Stimulated activated CD8-positive, alpha-beta memory T cell treated with anti-CD3 and anti-CD28 coated beads, Interleukin-15, amount 100 ng/mL, for 24 hours (primary cell): ENCODE data around the gene POT1.

Experiments
- DNase-seq: peaks from one replicate; pipeline ENCODE4 v3.0.0-alpha.2; 2020; ENCODE audit warnings: low read depth

Gene POT1

DNA sequence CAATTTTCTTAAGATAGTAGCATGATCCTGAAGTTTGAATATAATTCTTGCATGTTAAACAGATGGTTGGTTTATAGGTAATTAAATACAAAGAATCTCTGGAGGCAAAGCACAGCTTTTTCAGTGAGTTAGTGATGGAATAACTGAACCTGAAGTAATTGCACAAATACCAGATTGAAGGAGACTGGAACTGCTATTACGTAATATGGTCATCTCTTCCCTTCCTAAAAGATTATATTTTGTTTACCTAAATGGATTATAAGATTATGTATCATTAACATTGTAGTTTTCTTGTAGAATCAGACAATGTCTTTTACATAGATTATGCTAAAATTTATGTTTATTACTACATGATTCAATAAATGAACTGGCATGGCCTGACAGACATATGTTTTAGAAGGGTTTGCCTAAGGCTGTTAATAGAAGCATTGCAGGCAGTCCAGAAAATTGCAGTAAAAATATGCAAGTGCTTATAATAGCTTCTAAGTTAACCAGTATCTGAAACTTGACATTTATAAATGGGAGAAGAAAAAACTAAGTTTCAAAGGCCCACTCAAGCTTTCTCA, 128.2 kb downstream of the POT1 start:
- DNase-seq: no peak

DNA sequence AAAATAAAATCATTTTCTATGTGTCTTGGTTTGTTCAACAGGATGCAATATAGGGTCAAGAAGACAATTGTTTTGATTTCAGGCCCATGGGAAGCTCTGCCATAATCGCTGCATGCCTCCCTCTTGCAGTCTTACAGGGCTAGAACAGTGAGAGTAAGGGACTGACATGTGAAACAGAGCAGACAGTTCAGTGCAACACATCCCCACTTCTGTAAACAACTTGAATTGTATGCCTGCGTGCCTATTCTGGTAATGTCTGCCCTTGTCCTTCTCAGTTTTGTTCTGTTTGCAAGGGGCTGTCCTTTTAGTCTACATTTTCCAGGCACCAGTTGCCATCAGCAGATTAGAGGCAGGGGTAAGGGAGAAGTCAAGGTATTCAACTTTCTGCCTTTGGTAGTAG, 129.2 kb downstream of the POT1 start:
- DNase-seq: no peak

DNA sequence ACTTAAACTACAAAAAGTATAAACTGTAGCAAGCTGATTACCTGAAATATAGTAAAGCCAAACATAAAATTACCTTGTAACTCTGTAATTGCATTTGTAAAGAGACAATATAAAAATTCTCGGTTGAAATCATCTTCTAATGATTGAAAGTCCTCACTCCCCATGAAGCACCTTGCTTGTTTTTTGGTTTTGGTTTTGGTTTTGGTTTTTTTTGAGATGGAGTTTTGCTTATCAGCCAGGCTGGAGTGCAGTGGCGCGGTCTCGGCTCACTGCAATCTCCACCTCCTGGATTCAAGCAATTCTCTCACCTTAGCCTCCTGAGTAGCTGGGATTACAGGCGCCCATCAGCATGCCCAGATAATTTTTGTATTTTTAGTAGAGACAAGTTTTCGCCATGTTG, 130.2 kb downstream of the POT1 start:
- no peak for DNase-seq

DNA sequence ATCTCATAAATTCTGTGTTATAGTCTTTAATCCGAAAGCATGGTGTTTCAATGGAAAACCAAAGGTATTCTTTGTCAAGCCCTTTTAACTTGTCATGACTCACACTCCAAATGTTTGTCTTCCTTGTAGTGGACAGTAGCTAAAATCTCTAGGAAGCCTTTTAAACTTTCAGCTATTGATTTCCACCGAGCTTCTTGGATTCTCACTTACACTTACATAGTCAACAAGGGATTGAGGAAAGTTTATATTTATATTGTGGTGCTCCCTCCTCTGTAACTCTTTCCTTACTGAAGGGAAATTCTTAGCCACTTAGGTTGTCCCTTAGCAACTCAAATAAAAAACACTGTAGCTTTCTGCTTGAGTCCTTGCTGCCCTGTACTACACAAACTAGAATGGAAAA, 132.9 kb downstream of the POT1 start:
- no peak for DNase-seq

DNA sequence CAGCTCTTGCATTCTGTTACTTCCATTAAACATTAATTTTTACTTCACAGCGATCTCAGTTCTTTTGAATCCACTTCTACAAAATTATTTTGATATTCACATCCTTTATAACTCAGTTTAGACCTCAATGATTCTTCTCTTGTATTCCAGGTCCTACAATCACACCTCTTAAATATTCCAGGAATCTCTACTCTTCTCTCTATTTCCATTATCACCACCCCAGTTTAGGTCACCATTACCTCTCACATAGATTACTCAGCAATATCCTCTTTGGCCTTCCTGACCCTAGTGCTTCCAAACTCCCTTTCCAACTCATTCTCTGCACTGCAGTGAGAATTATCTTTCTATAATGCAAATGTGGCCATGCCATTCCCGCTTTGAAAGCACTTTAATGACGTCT, 136.9 kb downstream of the POT1 start:
- DNase-seq: no peak

DNA sequence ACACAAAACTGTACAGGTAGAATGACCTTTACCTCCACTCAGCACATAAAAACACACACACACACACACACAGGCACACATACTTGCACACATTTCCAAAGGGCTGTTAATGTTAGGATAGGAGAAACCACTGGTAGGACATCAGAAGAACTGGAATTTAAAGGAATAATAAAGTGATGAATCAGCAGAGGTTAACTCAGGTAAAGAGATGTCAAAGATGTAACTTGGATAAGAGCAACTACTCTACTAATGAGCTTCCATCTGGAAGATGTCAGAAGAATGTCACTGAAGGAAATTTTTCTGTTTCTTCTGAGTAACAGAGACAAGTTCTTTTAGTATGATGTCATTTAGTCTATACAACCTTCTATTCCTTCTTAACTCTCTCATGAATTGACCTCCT, 137.6 kb downstream of the POT1 start:
- no peak for DNase-seq

DNA sequence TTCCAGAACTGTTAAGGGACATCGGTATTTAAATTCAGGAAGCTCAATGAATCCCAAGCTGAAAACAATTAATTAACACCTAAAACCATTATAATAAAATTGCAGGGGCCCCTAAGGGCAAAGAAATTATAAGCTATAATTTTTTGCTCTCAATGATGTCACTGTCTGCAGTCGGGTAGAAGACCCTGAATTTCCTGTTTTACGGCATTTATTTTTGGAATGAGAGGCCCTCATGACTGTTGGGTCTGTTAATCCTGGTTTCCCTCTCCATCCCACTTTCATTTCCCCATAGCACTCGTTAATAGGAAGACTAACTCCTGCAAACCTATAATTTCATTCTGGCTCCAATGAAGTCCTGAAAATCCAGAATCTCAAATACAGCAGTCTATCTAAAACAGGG, 138.2 kb downstream of the POT1 start:
- no peak for DNase-seq

DNA sequence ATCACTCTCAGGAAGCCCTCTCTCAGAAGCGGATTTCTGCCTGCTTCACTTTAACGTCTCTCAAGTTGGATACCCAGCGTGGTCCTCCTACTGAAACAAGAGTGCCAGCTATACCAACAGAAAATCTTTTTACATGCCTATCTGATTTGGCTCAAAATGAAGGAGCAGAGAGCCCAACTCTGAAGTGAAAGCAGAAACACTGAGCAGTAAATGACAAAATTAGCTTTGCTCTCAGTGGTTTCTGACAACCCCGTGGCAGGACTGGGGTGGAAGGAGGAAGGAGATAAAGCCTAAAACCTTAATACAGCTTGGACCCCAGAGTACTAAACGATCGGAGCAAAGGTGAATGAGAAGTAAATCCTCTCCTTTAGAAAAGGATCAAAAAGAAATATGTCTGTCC, 139.0 kb downstream of the POT1 start:
- DNase-seq: no peak

DNA sequence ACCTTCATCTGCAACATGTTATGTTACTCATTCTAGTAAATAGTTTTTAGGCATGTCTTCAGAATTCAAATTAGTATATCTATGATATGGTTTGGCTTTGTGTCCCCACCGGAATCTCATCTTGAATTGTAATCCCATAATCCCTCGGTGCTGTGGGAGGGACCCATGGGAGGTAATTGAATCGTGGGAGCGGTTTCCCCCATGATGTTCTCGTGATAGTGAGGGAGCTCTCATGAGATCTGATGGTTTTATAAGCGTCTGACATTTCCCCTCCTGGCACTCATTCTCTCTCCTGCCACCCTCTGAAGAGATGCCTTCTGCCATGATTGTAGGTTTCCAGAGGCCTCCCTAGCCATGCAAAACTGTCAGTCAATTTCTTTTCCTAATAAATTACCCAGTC, 143.6 kb downstream of the POT1 start:
- DNase-seq: no peak

DNA sequence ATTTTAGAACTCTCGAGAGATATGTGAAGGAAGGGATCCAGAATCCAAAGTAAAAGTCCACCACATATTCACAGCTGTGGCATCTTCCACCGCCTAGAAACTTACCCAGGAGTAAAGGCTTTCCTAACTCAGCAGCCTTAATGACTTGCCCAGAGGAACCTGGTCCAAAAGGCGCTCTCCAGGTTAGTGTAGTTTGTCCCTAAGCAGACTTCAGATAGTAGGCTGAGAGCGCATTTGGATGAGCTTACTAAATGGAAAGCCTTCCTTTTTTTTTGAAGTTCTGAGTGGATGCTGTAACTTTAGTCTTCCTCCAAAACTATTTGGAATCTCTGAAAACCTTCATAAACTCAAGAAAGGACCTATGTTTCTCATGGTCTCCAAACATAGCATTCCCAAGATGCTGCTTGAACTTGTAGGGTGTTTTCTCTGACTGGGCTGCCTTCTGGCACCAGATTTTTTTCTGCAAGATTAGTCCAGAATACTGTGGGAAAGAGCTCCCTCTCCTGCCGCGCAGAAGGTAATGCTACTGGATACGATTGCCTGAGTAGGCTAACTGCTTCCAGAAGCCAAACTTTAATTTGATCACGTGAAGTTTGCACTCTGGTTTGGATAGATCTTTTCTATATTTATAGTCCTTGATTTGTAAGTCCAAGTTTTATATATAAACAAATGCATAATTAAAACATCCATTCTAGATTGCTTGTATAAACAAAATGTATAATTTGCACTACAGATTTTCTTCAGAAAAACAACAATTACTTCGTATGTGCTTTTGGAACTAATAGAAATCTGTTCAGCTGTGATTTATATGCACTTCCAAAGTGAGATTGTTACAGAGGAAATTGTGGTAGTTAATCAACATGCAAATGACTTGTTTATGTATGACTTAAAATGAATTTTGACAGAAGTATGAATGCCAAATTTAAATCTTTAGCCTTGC, 144.5 kb downstream of the POT1 start:
- DNase-seq: no peak

DNA sequence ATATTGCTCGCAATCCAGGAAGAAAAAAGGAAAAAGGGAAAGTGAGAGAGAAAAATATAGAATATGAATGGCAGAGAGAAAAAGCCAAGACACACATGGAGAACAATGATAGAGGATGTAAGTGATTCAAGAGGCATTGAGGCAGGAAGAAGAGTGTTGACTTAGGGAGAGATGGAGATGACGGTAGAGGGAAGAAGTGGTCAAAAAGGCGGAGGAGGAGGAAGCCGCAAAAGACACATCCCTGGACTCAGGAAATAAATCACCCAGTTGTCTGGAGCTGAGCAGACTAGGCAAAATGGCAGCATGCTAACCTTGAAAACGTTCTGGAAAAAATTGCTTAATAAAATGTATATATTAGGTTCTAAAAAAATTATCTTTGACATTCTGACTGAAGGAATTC, 146.4 kb downstream of the POT1 start:
- no peak for DNase-seq

DNA sequence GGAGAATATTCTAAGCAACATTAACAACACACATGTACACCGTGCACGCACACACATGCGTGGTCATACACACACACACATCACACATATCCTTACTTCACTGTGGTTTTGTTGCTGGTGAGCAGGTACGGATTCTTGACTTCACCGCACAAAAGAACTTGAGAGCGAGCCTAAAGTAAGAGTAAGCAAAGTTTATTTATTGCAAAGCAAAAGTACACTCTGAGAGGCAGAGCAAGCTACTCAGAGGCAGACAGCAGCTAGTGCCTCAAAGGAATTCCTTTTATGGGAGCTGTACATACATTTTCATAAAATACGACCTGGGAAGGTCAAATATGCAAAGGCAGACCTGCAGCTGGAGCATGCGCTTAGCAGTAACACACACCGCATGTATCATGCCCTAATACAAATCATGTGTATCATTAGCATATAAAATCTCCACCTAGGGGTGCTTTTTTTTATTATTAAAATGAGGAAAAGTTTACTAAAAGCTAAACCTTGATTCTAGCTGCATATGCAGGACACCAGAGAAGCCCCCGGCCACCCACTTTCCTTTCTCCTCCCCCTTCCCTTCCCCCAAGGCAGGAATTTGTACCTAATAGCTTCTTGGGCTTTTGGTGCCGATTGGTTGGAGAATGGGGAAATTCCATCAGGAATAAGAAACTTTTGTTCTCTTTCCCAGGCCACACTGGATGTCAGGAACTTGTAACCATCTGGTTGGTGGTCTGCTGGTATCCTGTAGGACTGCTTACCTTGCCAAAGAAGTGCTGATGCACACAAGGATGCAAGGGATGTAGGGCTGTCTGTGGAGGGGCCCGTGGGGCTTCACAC, 147.5 kb downstream of the POT1 start:
- no peak for DNase-seq

DNA sequence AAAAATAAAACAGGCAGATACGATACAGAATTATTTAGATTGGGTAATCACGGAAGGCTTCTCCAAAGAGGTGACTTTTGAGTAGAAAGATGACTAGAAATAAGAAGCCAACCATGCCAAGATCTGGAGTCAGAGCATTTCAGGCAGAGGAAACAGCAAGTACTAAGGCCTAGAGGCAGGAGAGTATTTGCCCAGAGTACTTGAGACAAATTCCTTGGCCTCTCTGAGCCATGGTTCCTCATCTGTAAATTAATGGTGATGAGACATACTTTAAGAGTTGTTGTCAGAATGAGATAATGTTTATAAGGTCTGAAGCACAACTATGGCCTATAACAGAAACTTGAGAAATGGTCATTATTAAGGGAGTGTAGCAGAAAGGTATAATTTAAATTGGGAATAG, 148.2 kb downstream of the POT1 start:
- DNase-seq: no peak

DNA sequence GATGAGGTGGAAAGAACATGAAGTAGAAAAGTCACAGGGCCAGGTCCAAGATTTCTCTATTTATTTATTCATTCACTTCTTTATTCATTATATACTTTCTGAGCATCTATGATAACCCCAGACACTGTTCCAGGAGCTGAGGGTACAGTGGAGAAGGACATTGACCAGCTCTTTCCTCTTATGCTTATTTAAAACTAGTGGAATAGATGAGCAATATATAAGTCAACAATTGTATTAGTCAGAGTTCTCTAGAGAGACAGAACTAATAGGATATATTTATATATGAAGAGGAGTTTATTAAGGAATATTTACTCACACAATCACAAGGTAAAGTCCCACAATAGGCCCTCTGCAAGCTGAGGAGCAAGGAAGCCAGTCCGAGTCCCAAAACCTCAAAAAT, 149.0 kb downstream of the POT1 start:
- no peak for DNase-seq

DNA sequence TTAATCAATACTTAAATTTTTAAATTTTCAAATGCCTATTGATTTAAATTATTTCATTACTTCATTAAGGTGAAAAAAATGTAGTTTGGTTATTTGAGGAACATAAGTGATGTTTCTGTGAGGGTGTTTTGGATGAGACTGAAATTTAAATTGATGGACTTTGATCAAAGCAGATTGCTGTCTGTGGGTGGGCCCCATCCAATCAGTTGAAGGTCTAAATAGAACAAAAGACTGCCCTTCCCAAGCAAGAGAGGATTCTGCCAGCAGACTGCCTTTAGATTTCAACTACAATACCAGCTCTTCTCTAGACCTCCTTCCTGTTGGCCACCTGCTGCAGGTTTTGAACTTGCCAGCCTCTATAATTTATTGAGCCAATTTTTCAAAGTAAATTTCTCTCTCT, 149.6 kb downstream of the POT1 start:
- DNase-seq: no peak

DNA sequence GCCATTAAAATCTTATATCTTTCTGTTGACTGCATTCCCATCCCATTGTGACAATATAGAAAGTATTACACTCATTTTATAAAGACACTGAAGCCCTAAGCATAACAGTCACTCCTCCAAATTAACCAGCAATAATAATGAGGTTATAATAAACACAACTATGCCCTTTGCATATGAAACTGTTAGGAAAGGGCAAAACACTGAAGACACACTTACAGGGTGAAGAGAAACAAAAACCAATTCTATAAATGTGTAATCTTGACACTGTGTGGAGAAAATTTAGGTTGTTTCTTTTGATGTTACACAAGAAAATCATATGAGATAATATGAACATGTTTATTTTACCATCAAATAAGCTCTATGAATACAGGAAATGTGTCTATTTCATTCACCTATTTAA, 150.0 kb downstream of the POT1 start:
- DNase-seq: no peak

DNA sequence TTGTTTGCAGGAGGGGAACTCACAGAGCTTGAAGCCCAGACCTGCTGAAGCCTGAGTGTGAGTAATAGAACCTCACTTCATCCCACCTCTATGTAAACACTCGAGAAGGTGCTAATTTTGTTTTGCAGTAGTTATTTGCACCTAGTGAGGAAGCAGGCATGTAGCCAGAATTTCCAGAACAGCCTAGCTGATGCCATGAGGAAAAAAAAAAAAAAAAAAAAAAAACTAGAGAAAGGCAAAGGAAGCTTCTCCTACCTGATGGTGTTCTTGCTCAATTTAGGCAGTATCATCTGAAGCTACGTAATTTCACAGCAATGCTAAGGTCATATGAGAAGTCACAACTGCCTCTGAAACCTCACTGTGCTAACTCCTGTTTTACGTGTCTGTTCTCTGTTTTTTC, 150.4 kb downstream of the POT1 start:
- DNase-seq: no peak

DNA sequence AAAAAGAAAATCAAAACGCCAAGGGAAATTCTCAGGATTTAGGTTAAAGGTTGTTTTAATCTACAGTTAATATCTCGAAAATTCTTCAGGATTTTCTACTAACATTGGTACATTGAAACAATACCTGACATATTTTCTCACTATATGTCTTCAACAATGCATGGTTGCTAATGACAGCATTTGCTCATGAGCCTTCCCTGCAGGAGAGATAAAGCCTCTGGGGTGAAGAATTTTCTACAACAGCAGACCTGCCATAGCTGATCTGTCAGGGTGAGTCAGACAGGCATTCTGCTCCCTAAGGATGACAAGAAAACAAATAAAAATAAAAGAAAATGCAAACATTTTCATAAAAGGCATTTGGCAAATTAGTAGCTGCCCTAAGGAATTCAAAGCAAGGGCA, 152.4 kb downstream of the POT1 start:
- DNase-seq: no peak

DNA sequence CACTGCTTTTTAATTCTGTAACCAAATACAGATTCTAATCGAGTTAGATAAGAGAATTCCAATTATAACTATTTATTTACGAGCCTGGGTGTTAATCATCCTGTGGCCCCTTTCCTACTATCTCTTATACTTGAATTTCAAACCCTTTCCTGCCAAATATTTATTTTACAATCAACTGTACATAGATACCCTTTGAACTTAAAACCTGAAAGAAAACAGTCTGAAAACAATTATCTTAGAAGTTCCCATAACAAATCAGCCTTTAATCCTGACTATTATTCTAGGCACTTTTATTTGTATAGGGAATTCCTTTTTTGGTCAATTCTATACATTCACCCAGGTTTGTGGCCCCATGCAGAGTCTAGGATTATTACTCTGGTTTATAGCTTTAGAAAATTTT, 153.5 kb downstream of the POT1 start:
- no peak for DNase-seq

DNA sequence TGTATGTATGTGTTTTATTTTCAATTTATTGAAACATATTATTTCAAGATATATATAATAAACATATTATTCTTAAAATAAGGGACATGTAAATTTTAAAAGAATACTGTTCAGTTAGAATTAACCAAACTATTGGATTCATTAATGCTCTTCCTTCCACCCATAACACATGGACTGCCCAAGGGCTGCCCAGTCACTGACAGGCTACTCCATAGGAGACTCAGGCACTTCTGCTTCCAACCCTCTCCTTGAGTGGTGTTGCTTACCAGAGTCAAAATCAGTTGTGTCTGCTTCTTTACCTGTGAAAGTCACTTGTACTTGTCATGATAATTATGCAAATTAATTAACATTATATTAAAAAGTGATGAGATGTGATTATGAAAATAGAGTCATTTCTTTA, 154.2 kb downstream of the POT1 start:
- DNase-seq: no peak

DNA sequence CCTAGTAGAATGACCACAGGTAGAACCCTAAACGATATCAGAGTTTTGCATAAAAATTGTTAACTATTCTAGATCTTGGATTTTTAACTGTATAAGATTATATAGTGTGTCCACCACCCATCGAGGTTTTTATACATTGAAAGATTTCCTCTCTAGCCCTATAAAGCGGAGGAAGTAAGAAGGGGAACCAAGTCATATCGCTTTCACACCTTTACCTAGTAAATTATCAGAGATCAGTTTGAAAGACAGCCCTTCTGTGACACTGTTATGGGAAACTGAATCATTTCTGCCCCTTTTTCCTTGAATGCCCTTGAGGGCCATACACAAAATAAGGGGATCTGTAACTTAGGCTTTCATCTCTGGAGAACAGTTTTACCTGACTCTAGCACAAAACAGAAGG, 155.7 kb downstream of the POT1 start:
- DNase-seq: no peak

DNA sequence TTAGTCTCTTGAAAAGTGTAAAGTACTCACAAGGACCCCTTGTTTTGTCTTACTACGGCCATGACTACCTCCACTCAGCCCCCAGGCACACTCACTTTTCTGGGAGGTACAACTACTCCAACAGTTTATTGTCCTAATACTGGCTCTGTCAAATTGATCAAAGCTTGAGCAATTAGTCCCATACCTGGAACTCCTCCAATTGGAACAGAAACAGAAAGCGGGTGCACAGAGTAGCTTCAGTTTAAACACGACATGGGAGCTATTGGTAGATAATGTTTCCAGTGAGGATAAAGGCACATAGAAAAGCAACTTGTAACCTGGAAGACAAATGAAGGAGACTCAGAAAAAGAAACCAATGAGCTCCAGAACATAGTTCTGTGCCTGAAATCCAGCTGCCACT, 156.3 kb downstream of the POT1 start:
- DNase-seq: no peak
